ENCODE data around the gene COL24A1. TPM values are rescaled to one million over a fixed set of nuclear protein-coding genes. Genes with fewer than 3 reads are reported as not detected.
A peak's percentile ranks its signal among the peaks of the same experiment; 100 is the strongest.

Gene COL24A1
- total RNA-seq, result under 1 TPM; 0.12 to 0.34 TPM

- Mint-ChIP-seq H3K4me3 (peak within 1 kb of the TSS; percentile 56 to 67), H3K36me3 (ENCODE audit: insufficient read depth in 2 of 2) (peaks cover 0 to 2% of the 10 kb centered on the region in 2 donors), H3K27me3 (ENCODE audit: low read depth) (peaks cover 44% of the 10 kb centered on the region), H3K4me1 (ENCODE audit: low read depth) (no peaks in the 10 kb centered on the region), H3K9me3 (peaks cover 1 to 2% of the 10 kb centered on the region in 2 donors), H3K27ac (no peak within 1 kb of the TSS)
- ATAC-seq (replicated peaks in 1 of 2) (peak in 1 of 2 donors; percentile 50), DNase-seq (peak in 1 of 2 donors; percentile 6)
These were observed at the start of gene COL24A1 for GRCh38 chr1:86156566-86157455. Gene COL24A1, minus strand, starts transcription at chr1:86156772. Its CDS starts 376 bp downstream, at chr1:86156396.

- DNase-seq, result no peak
- Mint-ChIP-seq H3K4me1 (ENCODE audit: low read depth) (no peaks in the 10 kb centered on the region), H3K9me3 (no peaks in the 10 kb centered on the region), H3K27me3 (ENCODE audit: low read depth) (no peaks in the 10 kb centered on the region), H3K4me3 (no peak overlapping the region), H3K36me3 (ENCODE audit: insufficient read depth in 2 of 2) (no peaks in the 10 kb centered on the region), H3K27ac (no peak overlapping the region)
- no peak for ATAC-seq (replicated peaks in 1 of 2)
These were observed 49.2 kb upstream of the COL24A1 start for GRCh38 chr1:86205741-86206140.

- no peak for DNase-seq
- Mint-ChIP-seq H3K27ac (no peak overlapping the region), H3K27me3 (ENCODE audit: low read depth) (no peaks in the 10 kb centered on the region), H3K4me3 (no peak overlapping the region), H3K36me3 (ENCODE audit: insufficient read depth in 2 of 2) (no peaks in the 10 kb centered on the region), H3K4me1 (ENCODE audit: low read depth) (no peaks in the 10 kb centered on the region), H3K9me3 (no peaks in the 10 kb centered on the region)
- no peak for ATAC-seq (replicated peaks in 1 of 2)
These were observed 46.2 kb upstream of the COL24A1 start for GRCh38 chr1:86202552-86203340.

GRCh38 chr1:86201311-86201710, 44.7 kb upstream of the COL24A1 start:
- Mint-ChIP-seq H3K4me3 (no peak overlapping the region), H3K4me1 (ENCODE audit: low read depth) (no peaks in the 10 kb centered on the region), H3K27ac (no peak overlapping the region), H3K9me3 (no peaks in the 10 kb centered on the region), H3K36me3 (ENCODE audit: insufficient read depth in 2 of 2) (no peaks in the 10 kb centered on the region), H3K27me3 (ENCODE audit: low read depth) (no peaks in the 10 kb centered on the region)
- no peak for ATAC-seq (replicated peaks in 1 of 2)
- DNase-seq, result no peak

GRCh38 chr1:86200901-86201300, 44.3 kb upstream of the COL24A1 start:
- no peaks in the 10 kb centered on the region for H3K9me3 Mint-ChIP-seq
- no peak for DNase-seq
- no peaks in the 10 kb centered on the region for H3K4me1 Mint-ChIP-seq (ENCODE audit: low read depth)
- ATAC-seq (replicated peaks in 1 of 2), result no peak
- no peaks in the 10 kb centered on the region for H3K36me3 Mint-ChIP-seq (ENCODE audit: insufficient read depth in 2 of 2)
- no peaks in the 10 kb centered on the region for H3K27me3 Mint-ChIP-seq (ENCODE audit: low read depth)
- no peak overlapping the region for H3K4me3 Mint-ChIP-seq
- H3K27ac Mint-ChIP-seq, result no peak overlapping the region

- no peaks in the 10 kb centered on the region for H3K4me1 Mint-ChIP-seq (ENCODE audit: low read depth)
- no peak overlapping the region for H3K4me3 Mint-ChIP-seq
- no peak for DNase-seq
- no peaks in the 10 kb centered on the region for H3K9me3 Mint-ChIP-seq
- no peak for ATAC-seq (replicated peaks in 1 of 2)
- no peaks in the 10 kb centered on the region for H3K36me3 Mint-ChIP-seq (ENCODE audit: insufficient read depth in 2 of 2)
- H3K27me3 Mint-ChIP-seq (ENCODE audit: low read depth), result no peaks in the 10 kb centered on the region
- no peak overlapping the region for H3K27ac Mint-ChIP-seq
These were observed 40.8 kb upstream of the COL24A1 start for GRCh38 chr1:86197206-86197855.

GRCh38 chr1:86195281-86195680, 38.7 kb upstream of the COL24A1 start:
- Mint-ChIP-seq H3K36me3 (ENCODE audit: insufficient read depth in 2 of 2) (no peaks in the 10 kb centered on the region), H3K4me3 (no peak overlapping the region), H3K9me3 (peaks cover 0 to 2% of the 10 kb centered on the region in 2 donors), H3K27ac (no peak overlapping the region), H3K27me3 (ENCODE audit: low read depth) (no peaks in the 10 kb centered on the region), H3K4me1 (ENCODE audit: low read depth) (no peaks in the 10 kb centered on the region)
- no peak for ATAC-seq (replicated peaks in 1 of 2)
- no peak for DNase-seq

- Mint-ChIP-seq H3K27ac (no peak overlapping the region), H3K9me3 (peaks cover 0 to 2% of the 10 kb centered on the region in 2 donors), H3K4me1 (ENCODE audit: low read depth) (no peaks in the 10 kb centered on the region), H3K27me3 (ENCODE audit: low read depth) (no peaks in the 10 kb centered on the region), H3K36me3 (ENCODE audit: insufficient read depth in 2 of 2) (no peaks in the 10 kb centered on the region), H3K4me3 (no peak overlapping the region)
- ATAC-seq (replicated peaks in 1 of 2) (no peak), DNase-seq (no peak)
These were observed 38.0 kb upstream of the COL24A1 start for GRCh38 chr1:86194491-86195034.

- Mint-ChIP-seq H3K36me3 (ENCODE audit: insufficient read depth in 2 of 2) (no peaks in the 10 kb centered on the region), H3K27ac (no peak overlapping the region), H3K27me3 (ENCODE audit: low read depth) (no peaks in the 10 kb centered on the region), H3K4me3 (no peak overlapping the region), H3K9me3 (peaks cover 0 to 2% of the 10 kb centered on the region in 2 donors), H3K4me1 (ENCODE audit: low read depth) (no peaks in the 10 kb centered on the region)
- ATAC-seq (replicated peaks in 1 of 2), result no peak
- no peak for DNase-seq
These were observed 35.8 kb upstream of the COL24A1 start for GRCh38 chr1:86192417-86192816.

- Mint-ChIP-seq H3K9me3 (peaks cover 0 to 2% of the 10 kb centered on the region in 2 donors), H3K27me3 (ENCODE audit: low read depth) (no peaks in the 10 kb centered on the region), H3K27ac (no peak overlapping the region), H3K4me1 (ENCODE audit: low read depth) (no peaks in the 10 kb centered on the region), H3K36me3 (ENCODE audit: insufficient read depth in 2 of 2) (no peaks in the 10 kb centered on the region), H3K4me3 (no peak overlapping the region)
- DNase-seq (no peak), ATAC-seq (replicated peaks in 1 of 2) (no peak)
These were observed 35.4 kb upstream of the COL24A1 start for GRCh38 chr1:86191958-86192357.

GRCh38 chr1:86190873-86191272, 34.3 kb upstream of the COL24A1 start:
- H3K4me1 Mint-ChIP-seq (ENCODE audit: low read depth), result no peaks in the 10 kb centered on the region
- ATAC-seq (replicated peaks in 1 of 2) (no peak), DNase-seq (no peak)
- peaks cover 0 to 2% of the 10 kb centered on the region in 2 donors for H3K9me3 Mint-ChIP-seq
- H3K27ac Mint-ChIP-seq, result no peak overlapping the region
- no peaks in the 10 kb centered on the region for H3K27me3 Mint-ChIP-seq (ENCODE audit: low read depth)
- no peaks in the 10 kb centered on the region for H3K36me3 Mint-ChIP-seq (ENCODE audit: insufficient read depth in 2 of 2)
- no peak overlapping the region for H3K4me3 Mint-ChIP-seq

- Mint-ChIP-seq H3K36me3 (ENCODE audit: insufficient read depth in 2 of 2) (no peaks in the 10 kb centered on the region), H3K27me3 (ENCODE audit: low read depth) (no peaks in the 10 kb centered on the region), H3K4me1 (ENCODE audit: low read depth) (no peaks in the 10 kb centered on the region), H3K9me3 (peaks cover 0 to 3% of the 10 kb centered on the region in 2 donors), H3K27ac (no peak overlapping the region), H3K4me3 (no peak overlapping the region)
- ATAC-seq (replicated peaks in 1 of 2), result no peak
- no peak for DNase-seq
These were observed 27.9 kb upstream of the COL24A1 start for GRCh38 chr1:86184426-86184825.

GRCh38 chr1:86183810-86184209, 27.2 kb upstream of the COL24A1 start:
- no peak overlapping the region for H3K27ac Mint-ChIP-seq
- ATAC-seq (replicated peaks in 1 of 2) (no peak), DNase-seq (no peak)
- H3K36me3 Mint-ChIP-seq (ENCODE audit: insufficient read depth in 2 of 2), result no peaks in the 10 kb centered on the region
- H3K9me3 Mint-ChIP-seq, result peaks cover 0 to 3% of the 10 kb centered on the region in 2 donors
- H3K4me1 Mint-ChIP-seq (ENCODE audit: low read depth), result no peaks in the 10 kb centered on the region
- H3K4me3 Mint-ChIP-seq, result no peak overlapping the region
- H3K27me3 Mint-ChIP-seq (ENCODE audit: low read depth), result no peaks in the 10 kb centered on the region
